Kidney (tissue), 14 donors: ENCODE measurements around the gene UBXN10. TPM values are rescaled to one million over a fixed set of nuclear protein-coding genes. Genes with fewer than 3 reads are reported as not detected.

Experiments used
- DNase-seq, 5 donors: peaks; one replicate each; pipeline ENCODE4 v3.0.0-alpha.2; 2013 to 2020
- FAIRE-seq: peaks from 2 replicates; lab custom pipeline; 2012; peaks lifted over from hg19 to GRCh38; lab: Jason Lieb, UNC
- H3K27ac ChIP-seq, 2 donors: one replicate each; pipeline ENCODE4 v1.7.0; 2013; ENCODE audit warnings: low read depth in 2 of 2, low read length in 2 of 2, inconsistent platforms in 1 of 2
- H3K27me3 ChIP-seq: one replicate; pipeline ENCODE4 v1.7.1; 2013; ENCODE audit warnings: low read length, inconsistent platforms; ENCODE audit not compliant: control insufficient read depth, insufficient read depth
- H3K36me3 ChIP-seq, 3 donors: one replicate each; pipeline versions ENCODE4 v1.7.0 to v1.7.1; 2013; ENCODE audit warnings: low read length in 3 of 3, control low read depth in 1 of 3, inconsistent platforms in 1 of 3; ENCODE audit not compliant: insufficient read depth in 3 of 3, control insufficient read depth in 2 of 3
- H3K4me1 ChIP-seq, 3 donors: one replicate each; pipeline versions ENCODE4 v1.7.0 to v1.7.1; 2013; ENCODE audit warnings: low read length in 3 of 3, inconsistent platforms in 1 of 3, low read depth in 1 of 3; ENCODE audit not compliant: control insufficient read depth in 2 of 3, insufficient read depth in 2 of 3
- H3K4me3 ChIP-seq, 3 donors: one replicate each; pipeline versions ENCODE4 v1.7.0 to v1.8.1; 2013; ENCODE audit warnings: low read length in 3 of 3, control low read depth in 1 of 3, inconsistent platforms in 1 of 3
- H3K9ac ChIP-seq, 3 donors: one replicate each; pipeline versions ENCODE4 v1.7.0 to v1.7.1; 2013; ENCODE audit warnings: low read length in 3 of 3, control low read depth in 1 of 3, inconsistent platforms in 1 of 3
- H3K9me3 ChIP-seq, 3 donors: one replicate each; pipeline versions ENCODE4 v1.7.0 to v1.7.1; 2013; ENCODE audit warnings: low read length in 3 of 3, control low read depth in 1 of 3, inconsistent platforms in 1 of 3; ENCODE audit not compliant: control insufficient read depth in 2 of 3, insufficient read depth in 1 of 3
- CTCF ChIP-seq: IDR thresholded peaks from 3 replicates; pipeline ENCODE4 v1.5.1; 2012; ENCODE audit warnings: mild to moderate bottlenecking, moderate library complexity, borderline replicate concordance; ENCODE audit not compliant: insufficient read depth; ENCODE audit errors: extremely low read depth
- intact Hi-C: fragments of 100-400 bp; cut with DNase I; formaldehyde crosslinking; loops from one replicate; pipeline ENCODE4 v1.11.1; 2022
- polyA plus RNA-seq: library from polyadenylated mRNA; stranded (reverse); fragments of 350-450 nt; fragmentation: Illumina TruSeq; extraction: RNeasy Lipid Tissue Mini Kit (QIAGEN cat#74804); gene quantifications from one replicate; pipeline ENCODE4 v1.2.3, GENCODE V29; 2014; ENCODE audit warnings: low read depth, low replicate concordance; ENCODE audit not compliant: insufficient read depth
- total RNA-seq: library from RNA; stranded (reverse); fragmentation: NEBNext Ultra II Directional; extraction: Animal tissue kit (Norgen Biotek cat#: 25700); gene quantifications from one replicate; pipeline ENCODE4 v1.2.1, GENCODE V29; 2021
- donor health status: control.
- donor health status: control.
- donor health status: control.
- donor health status: control.
- donor health status: control.
- donor health status: DM: yes; HTN: yes; CAD: no.
- donor health status: Normal renal cell carcinoma (clear cell type).

The UBXN10 gene
- total and polyA plus RNA-seq, 2 donors from 2014 or later: 2.3 to 12.6 TPM

- no peaks in the 10 kb centered on the region for H3K27me3 ChIP-seq
Observed at GRCh38 chr1:20223551-20224419, 37.9 kb downstream of the UBXN10 start.

GRCh38 chr1:20224546-20224945, 38.6 kb downstream of the UBXN10 start:
- no peaks in the 10 kb centered on the region for H3K27me3 ChIP-seq
- DNase-seq: peak in 1 of 5 donors; percentile 20

More at GRCh38 chr1:20223551-20224419, 37.9 kb downstream of the UBXN10 start:
- no peak for TF ChIP-seq CTCF
- Histone ChIP-seq H3K27ac (peak overlapping the region; percentile 46 to 61), H3K36me3 (no peaks in the 10 kb centered on the region), H3K9me3 (no peaks in the 10 kb centered on the region), H3K4me1 (peaks cover 0 to 4% (median 3%) of the 10 kb centered on the region in 3 donors), H3K9ac (no peak overlapping the region), H3K4me3 (no peak overlapping the region)
- no peak for FAIRE-seq
- DNase-seq: peak in 4 of 5 donors; percentile 56 to 79 (median 70)
- intact Hi-C loops: no loop called here

GRCh38 chr1:20227704-20228103, 41.8 kb downstream of the UBXN10 start:
- Histone ChIP-seq H3K36me3 (no peaks in the 10 kb centered on the region), H3K9ac (no peak overlapping the region), H3K27ac (no peak overlapping the region), H3K4me1 (peaks cover 0 to 4% (median 3%) of the 10 kb centered on the region in 3 donors), H3K4me3 (no peak overlapping the region), H3K9me3 (no peaks in the 10 kb centered on the region), H3K27me3 (no peaks in the 10 kb centered on the region)
- FAIRE-seq (no peak), DNase-seq (peak in 1 of 5 donors; percentile 21)
- intact Hi-C loops: no loop called here
- no peak for TF ChIP-seq CTCF

More at GRCh38 chr1:20224546-20224945, 38.6 kb downstream of the UBXN10 start:
- TF ChIP-seq CTCF: no peak
- no peaks in the 10 kb centered on the region for H3K9me3 ChIP-seq
- FAIRE-seq: no peak
- H3K9ac ChIP-seq: no peak overlapping the region
- no peaks in the 10 kb centered on the region for H3K36me3 ChIP-seq
- no peak overlapping the region for H3K4me3 ChIP-seq
- H3K27ac ChIP-seq: no peak overlapping the region
- H3K4me1 ChIP-seq: peaks cover 0 to 4% (median 3%) of the 10 kb centered on the region in 3 donors
- intact Hi-C loops: no loop called here
